ENCODE measurements around the gene NUP62.
A peak's percentile ranks its signal among the peaks of the same experiment; 100 is the strongest.

The NUP62 gene, protein sequence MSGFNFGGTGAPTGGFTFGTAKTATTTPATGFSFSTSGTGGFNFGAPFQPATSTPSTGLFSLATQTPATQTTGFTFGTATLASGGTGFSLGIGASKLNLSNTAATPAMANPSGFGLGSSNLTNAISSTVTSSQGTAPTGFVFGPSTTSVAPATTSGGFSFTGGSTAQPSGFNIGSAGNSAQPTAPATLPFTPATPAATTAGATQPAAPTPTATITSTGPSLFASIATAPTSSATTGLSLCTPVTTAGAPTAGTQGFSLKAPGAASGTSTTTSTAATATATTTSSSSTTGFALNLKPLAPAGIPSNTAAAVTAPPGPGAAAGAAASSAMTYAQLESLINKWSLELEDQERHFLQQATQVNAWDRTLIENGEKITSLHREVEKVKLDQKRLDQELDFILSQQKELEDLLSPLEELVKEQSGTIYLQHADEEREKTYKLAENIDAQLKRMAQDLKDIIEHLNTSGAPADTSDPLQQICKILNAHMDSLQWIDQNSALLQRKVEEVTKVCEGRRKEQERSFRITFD

GRCh38 chr19:49929121-49929610 lies at the start of gene NUP62, which contains the start of gene ATF5:
Gene NUP62 (minus strand): TSS chr19:49929504. CDS start chr19:49909807, 19,697 bp downstream.
Gene ATF5 (plus strand): TSS chr19:49929205. CDS start chr19:49930851, 1,646 bp downstream.
- TF ChIP-seq TEAD4 (IDR thresholded peaks at IDR 0.05) = peak; percentile 30
- TF ChIP-seq CEBPB (IDR thresholded peaks at IDR 0.05) = no peak
- peak; percentile 98 for TF ChIP-seq MAX (IDR thresholded peaks at IDR 0.05)
- peak; percentile 46 for TF ChIP-seq USF1 (IDR thresholded peaks at IDR 0.05)
- TF ChIP-seq EGR1 (IDR thresholded peaks at IDR 0.05) = 0 out of 2 replicates have a peak, but pooled peaks have one; percentile 1
- peak; percentile 47; the same call in 1 of the 2 replicates for TF ChIP-seq ZBTB7A (IDR thresholded peaks at IDR 0.05; ENCODE audit: low read depth)
- TF ChIP-seq FOXM1 (IDR thresholded peaks at IDR 0.05; ENCODE audit: borderline replicate concordance, low read depth) = no peak
- TF ChIP-seq RAD21 (IDR thresholded peaks at IDR 0.05; ENCODE audit: low read depth) = no peak
- TF ChIP-seq YY1 (IDR thresholded peaks at IDR 0.05; ENCODE audit: low read depth) = peak; percentile 53
- TF ChIP-seq TAF1 (IDR thresholded peaks at IDR 0.05; ENCODE audit: low read depth) = peak; percentile 85
- TF ChIP-seq NFIC (IDR thresholded peaks at IDR 0.05) = no peak
- 0 out of 2 replicates have a peak, but pooled peaks have one; percentile 11 for TF ChIP-seq CREB1 (IDR thresholded peaks at IDR 0.05; ENCODE audit: low read depth)
- TF ChIP-seq, protein P1, sequence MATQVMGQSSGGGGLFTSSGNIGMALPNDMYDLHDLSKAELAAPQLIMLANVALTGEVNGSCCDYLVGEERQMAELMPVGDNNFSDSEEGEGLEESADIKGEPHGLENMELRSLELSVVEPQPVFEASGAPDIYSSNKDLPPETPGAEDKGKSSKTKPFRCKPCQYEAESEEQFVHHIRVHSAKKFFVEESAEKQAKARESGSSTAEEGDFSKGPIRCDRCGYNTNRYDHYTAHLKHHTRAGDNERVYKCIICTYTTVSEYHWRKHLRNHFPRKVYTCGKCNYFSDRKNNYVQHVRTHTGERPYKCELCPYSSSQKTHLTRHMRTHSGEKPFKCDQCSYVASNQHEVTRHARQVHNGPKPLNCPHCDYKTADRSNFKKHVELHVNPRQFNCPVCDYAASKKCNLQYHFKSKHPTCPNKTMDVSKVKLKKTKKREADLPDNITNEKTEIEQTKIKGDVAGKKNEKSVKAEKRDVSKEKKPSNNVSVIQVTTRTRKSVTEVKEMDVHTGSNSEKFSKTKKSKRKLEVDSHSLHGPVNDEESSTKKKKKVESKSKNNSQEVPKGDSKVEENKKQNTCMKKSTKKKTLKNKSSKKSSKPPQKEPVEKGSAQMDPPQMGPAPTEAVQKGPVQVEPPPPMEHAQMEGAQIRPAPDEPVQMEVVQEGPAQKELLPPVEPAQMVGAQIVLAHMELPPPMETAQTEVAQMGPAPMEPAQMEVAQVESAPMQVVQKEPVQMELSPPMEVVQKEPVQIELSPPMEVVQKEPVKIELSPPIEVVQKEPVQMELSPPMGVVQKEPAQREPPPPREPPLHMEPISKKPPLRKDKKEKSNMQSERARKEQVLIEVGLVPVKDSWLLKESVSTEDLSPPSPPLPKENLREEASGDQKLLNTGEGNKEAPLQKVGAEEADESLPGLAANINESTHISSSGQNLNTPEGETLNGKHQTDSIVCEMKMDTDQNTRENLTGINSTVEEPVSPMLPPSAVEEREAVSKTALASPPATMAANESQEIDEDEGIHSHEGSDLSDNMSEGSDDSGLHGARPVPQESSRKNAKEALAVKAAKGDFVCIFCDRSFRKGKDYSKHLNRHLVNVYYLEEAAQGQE (IDR thresholded peaks at IDR 0.05; ENCODE audit: low read depth) = 0 out of 2 replicates have a peak, but pooled peaks have one; percentile 18
- peak; percentile 81 for TF ChIP-seq TCF12 (IDR thresholded peaks at IDR 0.05; ENCODE audit: low read depth)

DNA sequence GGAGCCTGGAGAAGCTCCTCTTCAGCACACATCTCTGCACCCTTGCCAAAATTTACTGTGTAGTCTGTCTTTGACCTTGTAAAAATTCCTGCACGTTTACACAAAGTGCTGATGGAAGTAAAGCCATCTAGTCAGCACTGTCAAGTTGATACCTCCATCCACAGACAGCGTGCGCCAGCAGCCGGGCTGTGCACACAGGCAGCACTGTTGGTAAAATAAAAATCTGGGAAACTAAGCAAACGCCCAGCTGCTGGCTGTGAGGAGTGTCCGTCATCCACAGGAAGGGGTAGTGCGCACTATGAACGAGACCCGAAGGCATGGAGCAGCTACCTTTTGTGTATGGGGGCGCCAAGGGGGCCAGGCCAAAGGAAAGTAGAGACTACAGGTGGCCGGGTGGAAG lies 49.0 kb upstream of the NUP62 start:
- TF ChIP-seq RAD21 (IDR thresholded peaks at IDR 0.05; ENCODE audit: low read depth) (no peak), FOXM1 (IDR thresholded peaks at IDR 0.05; ENCODE audit: borderline replicate concordance, low read depth) (no peak), NFIC (IDR thresholded peaks at IDR 0.05) (no peak), TAF1 (IDR thresholded peaks at IDR 0.05; ENCODE audit: low read depth) (no peak), ZBTB7A (IDR thresholded peaks at IDR 0.05; ENCODE audit: low read depth) (no peak), CREB1 (IDR thresholded peaks at IDR 0.05; ENCODE audit: low read depth) (no peak), EP300 (IDR thresholded peaks at IDR 0.05; ENCODE audit: borderline replicate concordance) (no peak), CEBPB (IDR thresholded peaks at IDR 0.05) (no peak), MAX (IDR thresholded peaks at IDR 0.05) (no peak), YY1 (IDR thresholded peaks at IDR 0.05; ENCODE audit: low read depth) (no peak), USF1 (IDR thresholded peaks at IDR 0.05) (no peak), EGR1 (IDR thresholded peaks at IDR 0.05) (no peak), TEAD4 (IDR thresholded peaks at IDR 0.05) (no peak), TCF12 (IDR thresholded peaks at IDR 0.05; ENCODE audit: low read depth) (no peak)
- TF ChIP-seq, protein P1 (IDR thresholded peaks at IDR 0.05; ENCODE audit: low read depth) = no peak

DNA sequence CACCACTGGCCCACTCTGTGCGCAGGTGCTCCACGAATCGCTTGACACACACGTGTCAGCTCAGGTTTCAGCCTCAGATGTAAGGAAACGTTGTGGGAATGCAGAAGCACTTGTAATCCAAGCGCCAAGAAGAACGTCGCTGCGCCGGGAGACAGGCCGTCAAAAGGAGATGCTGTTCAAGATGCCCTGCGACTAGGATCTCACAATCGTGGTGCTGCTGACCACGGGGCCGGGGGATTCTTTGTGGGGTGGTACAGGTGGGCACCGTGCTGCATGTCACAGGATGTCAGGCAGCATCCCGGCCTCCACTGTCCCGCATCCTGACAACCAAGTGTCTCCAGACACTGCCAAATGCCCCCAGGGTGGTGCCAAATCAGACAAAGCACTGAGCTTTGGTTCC lies 48.6 kb upstream of the NUP62 start:
- no peak for TF ChIP-seq YY1 (IDR thresholded peaks at IDR 0.05; ENCODE audit: low read depth)

- TF ChIP-seq YY1 (IDR thresholded peaks at IDR 0.05; ENCODE audit: low read depth) (no peak), ZBTB7A (IDR thresholded peaks at IDR 0.05; ENCODE audit: low read depth) (no peak), TAF1 (IDR thresholded peaks at IDR 0.05; ENCODE audit: low read depth) (no peak), FOXM1 (IDR thresholded peaks at IDR 0.05; ENCODE audit: borderline replicate concordance, low read depth) (no peak), TCF12 (IDR thresholded peaks at IDR 0.05; ENCODE audit: low read depth) (no peak), NFIC (IDR thresholded peaks at IDR 0.05) (no peak), USF1 (IDR thresholded peaks at IDR 0.05) (no peak), MAX (IDR thresholded peaks at IDR 0.05) (no peak), EGR1 (IDR thresholded peaks at IDR 0.05) (no peak), RAD21 (IDR thresholded peaks at IDR 0.05; ENCODE audit: low read depth) (no peak), CEBPB (IDR thresholded peaks at IDR 0.05) (no peak), EP300 (IDR thresholded peaks at IDR 0.05; ENCODE audit: borderline replicate concordance) (no peak), CREB1 (IDR thresholded peaks at IDR 0.05; ENCODE audit: low read depth) (no peak), TEAD4 (IDR thresholded peaks at IDR 0.05) (no peak)
- TF ChIP-seq, protein P1 (IDR thresholded peaks at IDR 0.05; ENCODE audit: low read depth) = no peak
These were observed 47.8 kb upstream of the NUP62 start for GRCh38 chr19:49977076-49977475.

Data from Ishikawa (cell line).